HuH-7.5 (cell line): ENCODE measurements around the gene ATRNL1.

Source experiments
- DNase-seq: peaks from one replicate; pipeline ENCODE4 v3.0.0; 2011; ENCODE audit warnings: low spot score

The ATRNL1 gene

GRCh38 chr10:115988380-115988779 lies 895.2 kb downstream of the ATRNL1 start:
- no peak for DNase-seq

- no peak for DNase-seq
Observed at GRCh38 chr10:115989621-115990020, 896.5 kb downstream of the ATRNL1 start.

DNA sequence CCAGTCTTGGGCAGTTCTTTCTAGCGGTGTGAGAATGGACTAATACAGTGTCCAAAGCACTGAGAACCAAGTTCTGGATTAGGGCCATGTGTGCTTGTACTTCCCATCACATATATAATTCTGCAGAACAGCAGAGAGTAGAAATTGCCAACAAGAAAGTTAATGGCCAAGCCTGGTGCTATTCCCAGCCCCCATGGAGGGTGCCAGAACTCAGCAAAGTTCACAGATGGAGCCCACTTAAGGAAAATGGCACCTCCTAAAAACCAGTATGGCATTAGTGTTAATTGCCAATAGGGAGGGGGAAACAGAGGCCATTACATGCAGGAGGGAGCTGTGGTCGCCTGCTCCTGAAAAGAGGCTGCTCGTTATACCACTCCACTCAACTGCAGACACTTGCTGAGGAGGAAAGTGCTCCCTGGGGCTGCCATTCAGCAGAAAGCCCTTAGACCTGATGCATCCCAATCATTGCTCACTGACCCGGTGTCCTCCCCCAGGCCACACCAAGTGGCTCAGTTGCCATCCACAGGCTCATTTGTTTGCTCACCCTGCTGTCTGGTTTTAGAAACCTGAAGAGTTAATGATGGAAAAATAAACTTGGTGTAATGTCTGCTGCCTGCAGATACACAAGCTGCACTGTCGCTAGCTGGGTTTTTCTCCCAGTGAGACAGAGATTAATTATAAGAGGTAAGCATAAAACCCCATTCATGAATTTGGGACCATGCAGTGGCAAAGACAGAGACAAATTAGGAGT lies 899.2 kb downstream of the ATRNL1 start:
- no peak for DNase-seq

- no peak for DNase-seq
Observed at GRCh38 chr10:115996031-115996430, 902.9 kb downstream of the ATRNL1 start.

DNA sequence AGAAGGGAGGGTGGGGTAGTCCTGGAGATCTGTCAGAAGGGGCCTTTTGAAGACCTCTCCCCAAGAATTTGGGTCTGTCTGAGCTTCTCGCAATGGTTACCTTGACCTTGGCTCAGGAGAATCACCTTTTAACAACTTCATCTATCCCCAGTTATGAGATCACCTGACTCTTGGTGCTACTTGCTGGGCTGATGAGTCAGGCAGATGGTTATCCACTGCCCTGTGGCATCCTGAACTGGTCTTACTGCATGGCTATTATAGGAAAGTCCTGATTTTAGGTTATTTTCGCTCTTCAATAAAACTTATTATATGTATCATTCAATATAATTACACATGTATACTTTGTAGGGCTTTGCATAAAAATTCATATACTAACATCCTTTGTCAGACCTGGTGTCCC lies 905.1 kb downstream of the ATRNL1 start:
- DNase-seq = no peak
